Uterus (tissue), 4 donors: Measurements from ENCODE around the gene PTPRJ. TPM values are rescaled to one million over a fixed set of nuclear protein-coding genes. Genes with fewer than 3 reads are reported as not detected.

Experiments
- DNase-seq, 2 donors: peaks; one replicate each; pipeline ENCODE4 v3.0.0-alpha.2; 2019 to 2020
- H3K27ac ChIP-seq, 2 donors: fragments of 200-600 bp; sonication (generic); 1 replicate in 1 of 2; 2 replicates in 1 of 2; pipeline ENCODE4 v1.5.1; 2016 to 2018
- H3K27me3 ChIP-seq, 2 donors: fragments of 200-600 bp; sonication (generic); one replicate each; pipeline ENCODE4 v1.5.1; 2018 to 2019; ENCODE audit warnings: control low read depth in 1 of 2
- H3K36me3 ChIP-seq, 2 donors: fragments of 200-600 bp; sonication (generic); one replicate each; pipeline ENCODE4 v1.5.1; 2019; ENCODE audit warnings: control low read depth in 1 of 2
- H3K4me1 ChIP-seq, 2 donors: fragments of 200-600 bp; sonication (generic); one replicate each; pipeline ENCODE4 v1.5.1; 2018 to 2019; ENCODE audit warnings: control low read depth in 1 of 2
- H3K4me3 ChIP-seq, 2 donors: fragments of 200-600 bp; sonication (generic); 1 replicate in 1 of 2; 2 replicates in 1 of 2; pipeline ENCODE4 v1.5.1; 2018 to 2019; ENCODE audit warnings: mild to moderate bottlenecking in 1 of 2
- H3K9me3 ChIP-seq, 2 donors: fragments of 200-600 bp; sonication (generic); one replicate each; pipeline ENCODE4 v1.5.1; 2019; ENCODE audit warnings: control low read depth in 1 of 2
- POLR2A ChIP-seq, 2 donors: fragments of 450-650 bp; IDR thresholded peaks; one replicate each; pipeline ENCODE4 v1.6.1; 2016; ENCODE audit warnings: antibody characterized with exemption in 2 of 2, mild to moderate bottlenecking in 1 of 2, moderate library complexity in 1 of 2
- intact Hi-C: fragments of 100-400 bp; cut with DNase I; formaldehyde crosslinking; loops from one replicate; pipeline ENCODE4 v1.15.1; 2023; ENCODE audit warnings: low total_unique reads
- total RNA-seq, 4 donors: library from RNA; depleted of rRNA in 3 of 4; stranded (reverse); fragments of >200 nt in 3 of 4; gene quantifications; one replicate each; pipeline versions ENCODE4 v1.1.0 to v1.2.4, GENCODE V29; 2014 to 2023
- TF ChIP-seq, protein P1 (sequence below), 4 experiments: fragments of 200-600 bp in 2 of 4; fragments of 450-650 bp in 2 of 4; sonication (generic) in 2 of 4; IDR thresholded peaks; one replicate each; pipeline ENCODE4 v1.5.1; 2016 to 2019; ENCODE audit warnings: antibody characterized with exemption in 4 of 4, mild to moderate bottlenecking in 2 of 4, moderate library complexity in 1 of 4
- donor health status: DM: yes; HTN: yes; CAD: no.

Gene PTPRJ
- total RNA-seq, 4 donors from 2014 or later = 2.1 to 22.1 (median 7.1) TPM

GRCh38 chr11:48093323-48093722, 113.0 kb downstream of the PTPRJ start:
- Histone ChIP-seq H3K4me1 (no peaks in the 10 kb centered on the region), H3K36me3 (no peaks in the 10 kb centered on the region), H3K27ac (no peak overlapping the region), H3K27me3 (no peaks in the 10 kb centered on the region), H3K9me3 (no peaks in the 10 kb centered on the region), H3K4me3 (no peak overlapping the region)
- intact Hi-C loops = no loop called here
- no peak for DNase-seq
- TF ChIP-seq, protein P1, sequence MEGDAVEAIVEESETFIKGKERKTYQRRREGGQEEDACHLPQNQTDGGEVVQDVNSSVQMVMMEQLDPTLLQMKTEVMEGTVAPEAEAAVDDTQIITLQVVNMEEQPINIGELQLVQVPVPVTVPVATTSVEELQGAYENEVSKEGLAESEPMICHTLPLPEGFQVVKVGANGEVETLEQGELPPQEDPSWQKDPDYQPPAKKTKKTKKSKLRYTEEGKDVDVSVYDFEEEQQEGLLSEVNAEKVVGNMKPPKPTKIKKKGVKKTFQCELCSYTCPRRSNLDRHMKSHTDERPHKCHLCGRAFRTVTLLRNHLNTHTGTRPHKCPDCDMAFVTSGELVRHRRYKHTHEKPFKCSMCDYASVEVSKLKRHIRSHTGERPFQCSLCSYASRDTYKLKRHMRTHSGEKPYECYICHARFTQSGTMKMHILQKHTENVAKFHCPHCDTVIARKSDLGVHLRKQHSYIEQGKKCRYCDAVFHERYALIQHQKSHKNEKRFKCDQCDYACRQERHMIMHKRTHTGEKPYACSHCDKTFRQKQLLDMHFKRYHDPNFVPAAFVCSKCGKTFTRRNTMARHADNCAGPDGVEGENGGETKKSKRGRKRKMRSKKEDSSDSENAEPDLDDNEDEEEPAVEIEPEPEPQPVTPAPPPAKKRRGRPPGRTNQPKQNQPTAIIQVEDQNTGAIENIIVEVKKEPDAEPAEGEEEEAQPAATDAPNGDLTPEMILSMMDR (IDR thresholded peaks at IDR 0.05) = no peak
- TF ChIP-seq POLR2A (IDR thresholded peaks at IDR 0.05) = no peak

GRCh38 chr11:48093795-48094642, 113.7 kb downstream of the PTPRJ start:
- Histone ChIP-seq H3K36me3 (no peaks in the 10 kb centered on the region), H3K27me3 (no peaks in the 10 kb centered on the region), H3K9me3 (no peaks in the 10 kb centered on the region), H3K27ac (no peak overlapping the region), H3K4me3 (no peak overlapping the region), H3K4me1 (no peaks in the 10 kb centered on the region)
- DNase-seq = no peak
- TF ChIP-seq, protein P1 (IDR thresholded peaks at IDR 0.05) = no peak
- no peak for TF ChIP-seq POLR2A (IDR thresholded peaks at IDR 0.05)
- intact Hi-C loops = no loop called here

- Histone ChIP-seq H3K4me3 (no peak overlapping the region), H3K4me1 (no peaks in the 10 kb centered on the region), H3K27ac (no peak overlapping the region), H3K27me3 (no peaks in the 10 kb centered on the region), H3K9me3 (no peaks in the 10 kb centered on the region), H3K36me3 (no peaks in the 10 kb centered on the region)
- intact Hi-C loops = no loop called here
- TF ChIP-seq, protein P1 (IDR thresholded peaks at IDR 0.05) = no peak
- no peak for TF ChIP-seq POLR2A (IDR thresholded peaks at IDR 0.05)
- DNase-seq = no peak
Measured at GRCh38 chr11:48094643-48095339, 114.4 kb downstream of the PTPRJ start.

DNA sequence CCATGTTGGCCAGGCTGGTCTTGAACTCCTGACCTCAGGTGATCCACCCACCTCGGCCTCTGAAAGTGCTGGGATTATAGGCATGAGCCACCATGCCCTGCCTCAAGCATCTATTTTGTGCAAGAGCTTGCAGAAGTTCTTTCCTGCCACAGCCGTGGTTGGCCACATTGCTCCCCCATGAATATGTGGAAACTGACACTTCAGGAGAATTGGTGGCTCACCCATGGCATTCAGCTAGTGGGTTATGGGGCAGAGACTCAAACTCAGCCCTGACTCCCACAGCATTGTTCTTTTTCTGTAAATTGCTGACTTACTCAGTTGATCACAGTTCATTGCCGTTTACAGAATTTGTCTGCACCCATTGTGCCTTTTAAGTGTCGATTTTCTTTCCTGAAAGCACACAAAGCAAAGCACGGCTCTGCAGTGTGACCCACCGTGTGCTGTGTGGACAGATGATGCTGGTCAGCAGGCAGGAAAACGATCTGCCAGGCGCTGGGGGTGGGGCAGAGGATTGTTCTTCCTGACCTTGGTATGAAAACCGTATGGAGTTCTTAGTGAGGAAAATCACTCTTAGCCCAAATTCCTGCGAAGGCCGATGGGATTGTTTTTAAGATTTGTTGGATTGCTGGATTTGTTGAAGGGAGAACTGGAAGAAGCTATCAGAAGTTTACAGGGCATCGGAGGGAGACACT, 115.6 kb downstream of the PTPRJ start:
- H3K27ac ChIP-seq = no peak overlapping the region
- TF ChIP-seq, protein P1 (IDR thresholded peaks at IDR 0.05) = no peak
- no peak for TF ChIP-seq POLR2A (IDR thresholded peaks at IDR 0.05)
- DNase-seq = no peak

More for the DNA sequence above, 115.6 kb downstream of the PTPRJ start:
- intact Hi-C loops = no loop called here
- no peaks in the 10 kb centered on the region for H3K27me3 ChIP-seq
- no peaks in the 10 kb centered on the region for H3K4me1 ChIP-seq
- no peak overlapping the region for H3K4me3 ChIP-seq
- no peaks in the 10 kb centered on the region for H3K36me3 ChIP-seq
- H3K9me3 ChIP-seq = no peaks in the 10 kb centered on the region
